Measurements from ENCODE around the gene BAD.

- no peak for TF ChIP-seq ESRRG (CRISPR knock-in tag; IDR thresholded peaks at IDR 0.05)
- no peak for TF ChIP-seq OSR1 (CRISPR knock-in tag; IDR thresholded peaks at IDR 0.05)
- TF ChIP-seq RARB (CRISPR knock-in tag; IDR thresholded peaks at IDR 0.05) = no peak
- no peak for TF ChIP-seq PATZ1 (CRISPR knock-in tag; IDR thresholded peaks at IDR 0.05; ENCODE audit: borderline replicate concordance)
Measured at GRCh38 chr11:64253043-64253442, 31.4 kb downstream of the BAD start.
